H1 (cell line): ENCODE results near the gene CIB2. TPM values are rescaled to one million over a fixed set of nuclear protein-coding genes. Genes with fewer than 3 reads are reported as not detected.

ENCODE experiments used
- HDAC6 ChIP-seq: IDR thresholded peaks from one replicate; pipeline ENCODE4 v1.7.1; 2012; ENCODE audit warnings: low read depth, mild to moderate bottlenecking, inconsistent platforms, low read length, moderate library complexity
- polyA plus RNA-seq, 7 experiments: library from polyadenylated mRNA; depleted of rRNA in 3 of 7; stranded (reverse) in 5 of 7; unstranded in 2 of 7; fragments of >200 nt in 5 of 7; fragments of 200-250 nt in 2 of 7; gene quantifications; 1 replicate in 5 of 7; 2 replicates in 1 of 7; 4 replicates in 1 of 7; pipeline versions ENCODE4 v1.2.1 to v1.2.3, GENCODE V29; 2011 to 2013; ENCODE audit warnings: missing spikeins in 2 of 7, mixed read lengths in 2 of 7
- total RNA-seq: library from RNA; stranded (reverse); fragmentation: NEBNext Ultra II Directional; extraction: Animal tissue kit (Norgen Biotek cat#: 25700); gene quantifications from 2 replicates; pipeline ENCODE4 v1.2.1, GENCODE V29; 2021

Gene CIB2
- total and polyA plus RNA-seq, 2 of the 8 experiments (the other 6 are each of a cell fraction or from before 2014, with no cell fraction given), result 41.5 to 45.8 TPM

DNA sequence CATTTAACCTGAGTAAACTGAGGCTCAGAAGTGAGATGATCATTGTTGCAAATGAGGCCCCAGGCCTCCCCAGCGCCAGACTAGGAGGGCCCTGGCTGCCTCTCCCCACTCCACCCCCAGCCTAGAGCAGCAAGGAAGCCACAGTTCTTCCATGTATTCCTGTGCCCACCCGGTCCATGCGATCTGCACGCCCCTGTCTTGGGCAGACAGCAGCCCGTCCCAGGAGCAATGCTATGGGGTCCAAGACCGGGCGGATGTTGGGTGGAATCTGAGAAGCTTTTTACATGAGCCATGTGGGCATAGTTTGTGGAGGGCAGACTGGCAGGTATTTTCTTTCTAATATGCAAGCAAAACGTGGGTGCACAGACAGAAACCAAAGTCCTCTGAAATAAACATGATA is 23.8 kb downstream of the CIB2 start (continued):
- no peak for TF ChIP-seq HDAC6
